A673 (cell line): Measurements from ENCODE around the gene CAMK1D. TPM values are rescaled to one million over a fixed set of nuclear protein-coding genes. Genes with fewer than 3 reads are reported as not detected.

ENCODE experiments used
- BruUV-seq: library from RNA; stranded (reverse); fragments of 400-500 nt; replicated peaks from 2 replicates; lab custom pipeline; 2021; lab: Mats Ljungman, UMichigan
- CTCF ChIA-PET: fragments of 300-600 bp; sonication (Branson Sonifier 250); formaldehyde crosslinking; loops from one replicate; lab custom pipeline; 2022; ENCODE audit warnings: antibody characterized with exemption; lab: Charles Lee
- POLR2A ChIA-PET: fragments of 300-600 bp; sonication (Branson Sonifier 250); formaldehyde crosslinking; loops from one replicate; lab custom pipeline; 2022; ENCODE audit warnings: antibody characterized with exemption; ENCODE audit not compliant: low non-redundant PET; lab: Charles Lee
- DNase-seq: peaks from one replicate; pipeline ENCODE4 v3.0.0-alpha.2; 2015; ENCODE audit warnings: low spot score
- H3K27ac ChIP-seq: fragments of 200-600 bp; sonication (generic); 2 replicates; pipeline ENCODE4 v1.5.1; 2016; ENCODE audit warnings: mixed run types, low read depth, mild to moderate bottlenecking, mixed read lengths, antibody characterized with exemption, low read length; ENCODE audit not compliant: poor library complexity, severe bottlenecking
- H3K27me3 ChIP-seq: fragments of 200-600 bp; sonication (generic); replicated peaks from 2 replicates; pipeline ENCODE4 v1.6.1; 2017; ENCODE audit warnings: mixed run types, low read depth, mild to moderate bottlenecking, mixed read lengths, antibody characterized with exemption, low read length; ENCODE audit not compliant: insufficient read depth, poor library complexity
- H3K36me3 ChIP-seq: fragments of 200-600 bp; sonication (generic); 2 replicates; pipeline ENCODE4 v1.6.1; 2016; ENCODE audit warnings: mixed run types, mild to moderate bottlenecking, mixed read lengths, antibody characterized with exemption, low read length; ENCODE audit not compliant: insufficient read depth, poor library complexity, severe bottlenecking
- H3K4me1 ChIP-seq: fragments of 200-600 bp; sonication (generic); 2 replicates; pipeline ENCODE4 v1.6.1; 2017; ENCODE audit warnings: mixed run types, mild to moderate bottlenecking, mixed read lengths, antibody characterized with exemption, low read length; ENCODE audit not compliant: insufficient read depth, poor library complexity, severe bottlenecking
- H3K4me3 ChIP-seq: fragments of 200-600 bp; sonication (generic); 2 replicates; pipeline ENCODE4 v1.5.1; 2016; ENCODE audit warnings: low read depth, mixed run types, mild to moderate bottlenecking, mixed read lengths, low read length; ENCODE audit not compliant: poor library complexity, severe bottlenecking
- H3K9me3 ChIP-seq: fragments of 200-600 bp; sonication (generic); 2 replicates; pipeline ENCODE4 v1.6.1; 2016; ENCODE audit warnings: mixed run types, low read depth, mild to moderate bottlenecking, mixed read lengths, antibody characterized with exemption, low read length; ENCODE audit not compliant: poor library complexity, severe bottlenecking
- CTCF ChIP-seq: fragments of 300-800, 200-600 bp; sonication (generic); conservative IDR thresholded peaks from 2 replicates; pipeline ENCODE4 v1.5.1; 2017; ENCODE audit warnings: low read depth, mild to moderate bottlenecking, antibody characterized with exemption, low read length, moderate library complexity, mixed read lengths
- EZH2 ChIP-seq: fragments of 200-600 bp; sonication (generic); IDR thresholded peaks from 2 replicates; pipeline ENCODE4 v1.6.1; 2017; ENCODE audit warnings: borderline replicate concordance, low read depth, mild to moderate bottlenecking, mixed read lengths, antibody characterized with exemption, low read length; ENCODE audit not compliant: poor library complexity, severe bottlenecking
- intact Hi-C: fragments of 100-400 bp; cut with micrococcal nuclease; formaldehyde crosslinking; loops from one replicate; pipeline ENCODE4 v1.10.0; 2022; ENCODE audit not compliant: unreplicated experiment
- total RNA-seq: library from RNA; stranded (reverse); gene quantifications from 2 replicates; pipeline ENCODE4 v1.2.3, GENCODE V29; 2021

CAMK1D gene
- total RNA-seq, 1 experiment from 2014 or later: 23.7 TPM

DNA sequence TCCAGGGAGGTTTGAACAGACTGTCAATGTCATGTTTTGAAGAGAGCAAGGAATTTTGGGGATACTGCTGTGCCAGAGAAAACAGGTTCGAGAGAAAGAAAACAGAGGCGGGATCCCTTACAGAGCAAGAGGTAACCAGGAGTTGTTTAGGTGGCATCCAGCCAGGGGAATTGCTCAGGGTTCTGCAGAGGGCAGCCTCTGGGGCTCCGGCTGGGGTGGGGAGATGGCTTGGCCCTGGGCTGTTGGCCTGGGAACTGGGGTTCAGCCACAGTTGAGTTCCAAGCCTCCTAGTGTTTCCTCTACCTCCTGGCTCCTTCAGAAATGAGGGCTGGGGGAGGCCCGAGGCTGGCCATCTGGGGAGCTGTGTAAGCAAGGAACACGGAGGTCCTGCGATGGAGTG is 68.0 kb downstream of the CAMK1D start:
- intact Hi-C loops: no loop called here
- CTCF ChIA-PET: no interaction called here

DNA sequence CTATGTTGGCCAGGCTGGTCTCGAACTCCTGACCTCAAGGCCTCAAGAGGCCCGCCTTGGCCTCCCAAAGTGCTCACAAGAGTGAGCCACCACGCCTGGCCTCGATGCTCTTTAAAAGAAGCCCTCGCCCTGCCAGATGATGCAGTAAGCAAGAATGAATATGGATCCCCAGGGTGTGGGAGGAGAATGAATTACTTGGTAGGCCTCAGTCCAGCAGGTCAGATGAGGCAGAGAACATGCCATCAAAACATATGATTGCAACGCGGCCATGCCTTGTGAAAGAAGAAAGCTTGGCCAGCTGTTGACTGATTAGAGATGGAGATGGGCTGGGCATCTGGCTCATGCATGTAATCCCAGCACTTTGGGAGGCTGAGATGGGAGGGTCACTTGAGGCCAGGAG is 68.7 kb downstream of the CAMK1D start:
- no TSS peak for BruUV-seq
- Histone ChIP-seq H3K36me3 (no peaks in the 10 kb centered on the region), H3K4me3 (no peak overlapping the region), H3K4me1 (no peaks in the 10 kb centered on the region), H3K27ac (no peak overlapping the region), H3K9me3 (no peaks in the 10 kb centered on the region), H3K27me3 (no peaks in the 10 kb centered on the region)
- DNase-seq: no peak
- intact Hi-C loops: no loop called here
- TF ChIP-seq CTCF (no peak), EZH2 (no peak)
- ChIA-PET CTCF (interaction anchor here (0.6 kb wide), 1 partner anchor 74 kb away, joined by 4 read pairs; no protein-coding TSS in a partner anchor), POLR2A (no interaction called here)

More for the DNA sequence above, 68.0 kb downstream of the CAMK1D start:
- TF ChIP-seq CTCF: no peak
- no peak for TF ChIP-seq EZH2
- no peak overlapping the region for H3K4me3 ChIP-seq
- H3K4me1 ChIP-seq: no peaks in the 10 kb centered on the region
- H3K27me3 ChIP-seq: no peaks in the 10 kb centered on the region
- POLR2A ChIA-PET: no interaction called here
- no peaks in the 10 kb centered on the region for H3K9me3 ChIP-seq
- no peak for DNase-seq
- no peaks in the 10 kb centered on the region for H3K36me3 ChIP-seq
- no TSS peak for BruUV-seq
- no peak overlapping the region for H3K27ac ChIP-seq

DNA sequence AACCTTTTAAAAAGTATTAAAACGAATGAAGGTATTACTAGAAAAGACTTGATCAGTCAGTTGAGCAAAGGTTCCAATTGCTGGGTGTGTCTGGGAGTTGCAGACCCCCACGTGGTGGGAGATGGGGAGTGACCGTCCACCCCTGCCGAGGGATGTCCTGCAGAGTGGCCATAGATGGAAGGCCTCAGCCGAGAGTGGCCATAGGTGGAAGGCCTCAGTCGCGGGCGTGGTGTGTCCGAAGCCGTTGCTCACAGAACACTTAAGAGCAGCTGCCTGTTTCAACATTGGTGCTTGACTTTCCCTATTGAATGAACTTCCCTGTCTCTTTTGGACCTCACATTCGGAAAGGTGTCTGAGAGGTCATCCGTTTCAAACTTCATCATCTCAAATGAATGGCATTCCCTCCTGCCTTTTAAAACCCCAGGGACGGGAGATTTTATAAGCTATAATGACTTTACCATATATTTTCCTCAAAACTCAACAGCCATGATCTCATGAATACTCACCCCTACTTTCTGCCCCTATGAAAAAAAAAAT is 69.4 kb downstream of the CAMK1D start:
- Histone ChIP-seq H3K9me3 (no peaks in the 10 kb centered on the region), H3K4me3 (no peak overlapping the region), H3K27ac (no peak overlapping the region), H3K27me3 (no peaks in the 10 kb centered on the region), H3K36me3 (no peaks in the 10 kb centered on the region), H3K4me1 (no peaks in the 10 kb centered on the region)
- TF ChIP-seq EZH2: no peak
- TF ChIP-seq CTCF: no peak
- POLR2A ChIA-PET: no interaction called here
- BruUV-seq: no TSS peak
- no peak for DNase-seq
- CTCF ChIA-PET: interaction anchor here (0.6 kb wide), 1 partner anchor 75 kb away, joined by 4 read pairs; no protein-coding TSS in a partner anchor
- intact Hi-C loops: no loop called here
